Mesendoderm (in vitro differentiated cells): ENCODE measurements around the gene MAP1B.

Source experiments
- DNase-seq: peaks from one replicate; pipeline ENCODE4 v3.0.0; 2013
- H2AK5ac ChIP-seq: 2 replicates; pipeline ENCODE4 v1.6.1; 2013; ENCODE audit warnings: low read length, inconsistent platforms
- H2BK120ac ChIP-seq: 2 replicates; pipeline ENCODE4 v1.6.1; 2013; ENCODE audit warnings: low read depth, mild to moderate bottlenecking, low read length, moderate library complexity, mixed read lengths
- H2BK15ac ChIP-seq: replicated peaks from 2 replicates; pipeline ENCODE4 v1.6.1; 2013; ENCODE audit warnings: low read depth, mild to moderate bottlenecking, moderate library complexity
- H2BK5ac ChIP-seq: 2 replicates; pipeline ENCODE4 v1.6.1; 2013; ENCODE audit warnings: low read length, inconsistent platforms
- H3K18ac ChIP-seq: 2 replicates; pipeline ENCODE4 v1.6.1; 2013; ENCODE audit warnings: mild to moderate bottlenecking, low read length, mixed read lengths
- H3K23ac ChIP-seq: one replicate; pipeline ENCODE4 v1.6.1; 2013; ENCODE audit warnings: low read length
- H3K27ac ChIP-seq: 2 replicates; pipeline ENCODE4 v1.5.1; 2013; ENCODE audit warnings: low read depth, mild to moderate bottlenecking, inconsistent platforms, low read length, moderate library complexity
- H3K27me3 ChIP-seq: 2 replicates; pipeline ENCODE4 v1.6.1; 2013; ENCODE audit warnings: low read length, control low read depth, mild to moderate bottlenecking, inconsistent platforms; ENCODE audit not compliant: insufficient read depth, poor library complexity
- H3K36me3 ChIP-seq: 2 replicates; pipeline ENCODE4 v1.6.1; 2013; ENCODE audit warnings: low read length, inconsistent platforms; ENCODE audit not compliant: control insufficient read depth, insufficient read depth
- H3K4ac ChIP-seq: one replicate; pipeline ENCODE4 v1.6.1; 2013; ENCODE audit warnings: low read depth, mild to moderate bottlenecking, low read length, moderate library complexity
- H3K4me1 ChIP-seq: 2 replicates; pipeline ENCODE4 v1.6.1; 2013; ENCODE audit warnings: low read depth, low read length, inconsistent platforms; ENCODE audit not compliant: control insufficient read depth
- H3K4me2 ChIP-seq: 2 replicates; pipeline ENCODE4 v1.6.1; 2013; ENCODE audit warnings: low read length
- H3K4me3 ChIP-seq: 2 replicates; pipeline ENCODE4 v1.5.1; 2013; ENCODE audit warnings: mild to moderate bottlenecking, low read length
- H3K56ac ChIP-seq: one replicate; pipeline ENCODE4 v1.6.1; 2013; ENCODE audit warnings: low read length
- H3K79me1 ChIP-seq: 2 replicates; pipeline ENCODE4 v1.6.1; 2013; ENCODE audit warnings: low read length, inconsistent platforms
- H3K79me2 ChIP-seq: 2 replicates; pipeline ENCODE4 v1.6.1; 2013; ENCODE audit warnings: mild to moderate bottlenecking, low read length; ENCODE audit not compliant: control insufficient read depth, insufficient read depth
- H3K9ac ChIP-seq: 2 replicates; pipeline ENCODE4 v1.6.1; 2013; ENCODE audit warnings: low read length, inconsistent platforms
- H4K5ac ChIP-seq: one replicate; pipeline ENCODE4 v1.6.1; 2013; ENCODE audit warnings: low read length
- H4K8ac ChIP-seq: one replicate; pipeline ENCODE4 v1.6.1; 2013; ENCODE audit warnings: low read depth, mild to moderate bottlenecking, control low read depth, low read length, moderate library complexity
- WGBS: extraction: QIAGEN DNeasy Blood & Tissue Kit; methylation state at CpG from one replicate; pipeline ENCODE4 v1.1.7; 2013; ENCODE audit warnings: low lambda C conversion rate, missing lambda C conversion rate; ENCODE audit not compliant: insufficient coverage; ENCODE audit errors: extremely low coverage; 5-methylcytosine and 5-hydroxymethylcytosine counted together

Gene MAP1B

DNA sequence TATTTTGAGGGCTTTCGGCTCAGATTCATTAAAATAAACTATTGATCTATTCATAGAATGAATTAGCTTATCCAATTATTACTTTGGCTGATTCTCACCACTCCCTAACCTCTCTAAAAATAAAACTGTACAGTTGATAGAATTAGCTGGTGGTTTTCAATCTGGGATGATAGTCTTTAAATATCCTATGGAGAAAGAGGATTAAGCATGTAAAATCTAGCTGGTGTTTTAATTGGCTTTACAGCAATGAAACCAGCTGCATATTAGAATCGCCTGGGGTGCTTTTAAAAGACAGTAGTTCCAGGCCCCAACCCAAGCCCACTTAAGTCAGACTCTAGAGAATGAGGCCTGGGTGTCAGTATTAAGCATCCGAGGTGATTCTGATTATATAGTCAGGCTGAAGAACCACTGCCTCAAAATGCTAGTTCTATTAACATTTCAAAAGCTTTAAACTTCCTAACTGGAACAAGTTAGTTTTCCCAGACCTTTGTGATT is 95.1 kb downstream of the MAP1B start:
- no peak overlapping the region for H2BK15ac ChIP-seq
- H3K18ac ChIP-seq: no peak overlapping the region
- H3K23ac ChIP-seq: no peak overlapping the region
- H2BK5ac ChIP-seq: no peak overlapping the region
- H3K79me2 ChIP-seq: no peaks in the 10 kb centered on the region
- no peak overlapping the region for H3K9ac ChIP-seq
- no CpG with 5 or more reads among the region's 3 CpGs for WGBS
- no peak overlapping the region for H4K8ac ChIP-seq
- peaks cover 2% of the 10 kb centered on the region for H3K79me1 ChIP-seq
- no peak overlapping the region for H4K5ac ChIP-seq
- no peak for DNase-seq
- H3K4me1 ChIP-seq: no peaks in the 10 kb centered on the region
- peaks cover 36% of the 10 kb centered on the region for H3K36me3 ChIP-seq
- H2BK120ac ChIP-seq: no peak overlapping the region
- no peak overlapping the region for H3K4ac ChIP-seq
- no peaks in the 10 kb centered on the region for H3K27me3 ChIP-seq
- H2AK5ac ChIP-seq: no peak overlapping the region
- no peak overlapping the region for H3K56ac ChIP-seq
- H3K27ac ChIP-seq: no peak overlapping the region
- no peak overlapping the region for H3K4me2 ChIP-seq
- H3K4me3 ChIP-seq: no peak overlapping the region

DNA sequence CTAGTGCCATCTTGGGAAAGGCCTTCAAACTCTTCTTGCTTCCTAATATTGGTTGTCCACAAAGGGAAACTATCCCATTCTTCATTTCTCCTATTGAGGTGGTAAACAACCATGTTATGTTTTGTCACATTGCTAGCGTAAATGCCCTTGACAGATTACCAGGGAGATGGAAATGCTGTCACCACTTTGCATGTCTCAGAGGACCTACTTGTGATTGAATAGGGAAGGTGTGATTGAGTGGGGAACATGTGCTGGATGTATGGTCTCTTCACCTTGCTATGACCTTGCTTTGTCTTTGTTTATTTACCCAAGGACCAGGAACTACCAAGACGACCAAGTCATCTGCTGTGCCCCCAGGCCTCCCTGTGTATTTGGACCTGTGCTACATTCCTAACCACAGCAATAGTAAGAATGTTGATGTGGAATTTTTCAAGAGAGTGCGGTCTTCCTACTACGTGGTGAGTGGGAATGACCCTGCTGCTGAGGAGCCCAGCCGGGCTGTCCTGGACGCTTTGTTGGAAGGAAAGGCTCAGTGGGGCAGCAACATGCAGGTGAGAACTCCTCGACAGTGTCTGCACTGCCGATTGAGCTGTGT is 96.1 kb downstream of the MAP1B start:
- Histone ChIP-seq H3K27ac (no peak overlapping the region), H3K18ac (no peak overlapping the region), H3K4me1 (no peaks in the 10 kb centered on the region), H3K4me2 (no peak overlapping the region), H3K4ac (no peak overlapping the region), H3K4me3 (no peak overlapping the region), H4K5ac (no peak overlapping the region), H2BK120ac (no peak overlapping the region), H2AK5ac (no peak overlapping the region), H3K36me3 (peaks cover 27% of the 10 kb centered on the region), H3K9ac (no peak overlapping the region), H2BK5ac (no peak overlapping the region), H3K27me3 (no peaks in the 10 kb centered on the region), H2BK15ac (no peak overlapping the region), H3K79me2 (no peaks in the 10 kb centered on the region), H3K79me1 (no peaks in the 10 kb centered on the region), H3K56ac (no peak overlapping the region), H3K23ac (no peak overlapping the region), H4K8ac (no peak overlapping the region)
- peak; percentile 51 for DNase-seq
- no CpG with 5 or more reads among the region's 8 CpGs for WGBS

DNA sequence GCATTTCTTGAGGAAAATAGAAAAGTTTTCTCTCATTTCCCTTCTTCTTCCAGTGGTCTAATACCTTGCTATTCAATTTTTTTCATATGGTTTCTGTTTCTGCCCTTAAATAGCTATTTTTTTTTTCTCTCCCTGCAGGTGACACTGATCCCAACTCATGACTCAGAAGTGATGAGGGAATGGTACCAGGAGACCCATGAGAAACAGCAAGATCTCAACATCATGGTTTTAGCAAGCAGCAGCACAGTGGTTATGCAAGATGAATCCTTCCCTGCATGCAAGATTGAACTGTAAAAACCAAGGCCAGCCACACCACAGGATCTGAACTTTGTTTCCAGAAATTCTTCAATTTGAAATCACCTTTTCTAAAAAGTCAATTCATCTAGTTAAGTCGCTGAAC is 97.7 kb downstream of the MAP1B start:
- whole genome bisulfite sequencing: no CpG with 5 or more reads among the region's 1 CpG
- Histone ChIP-seq H3K4me1 (no peaks in the 10 kb centered on the region), H3K18ac (no peak overlapping the region), H3K4me3 (no peak overlapping the region), H3K79me2 (no peaks in the 10 kb centered on the region), H3K36me3 (peaks cover 24% of the 10 kb centered on the region), H3K56ac (no peak overlapping the region), H2BK5ac (no peak overlapping the region), H2AK5ac (no peak overlapping the region), H3K27me3 (no peaks in the 10 kb centered on the region), H2BK15ac (no peak overlapping the region), H3K9ac (no peak overlapping the region), H3K4me2 (no peak overlapping the region), H3K79me1 (no peaks in the 10 kb centered on the region), H3K23ac (no peak overlapping the region), H4K5ac (no peak overlapping the region), H4K8ac (no peak overlapping the region), H3K4ac (no peak overlapping the region), H2BK120ac (no peak overlapping the region), H3K27ac (no peak overlapping the region)
- DNase-seq: no peak

DNA sequence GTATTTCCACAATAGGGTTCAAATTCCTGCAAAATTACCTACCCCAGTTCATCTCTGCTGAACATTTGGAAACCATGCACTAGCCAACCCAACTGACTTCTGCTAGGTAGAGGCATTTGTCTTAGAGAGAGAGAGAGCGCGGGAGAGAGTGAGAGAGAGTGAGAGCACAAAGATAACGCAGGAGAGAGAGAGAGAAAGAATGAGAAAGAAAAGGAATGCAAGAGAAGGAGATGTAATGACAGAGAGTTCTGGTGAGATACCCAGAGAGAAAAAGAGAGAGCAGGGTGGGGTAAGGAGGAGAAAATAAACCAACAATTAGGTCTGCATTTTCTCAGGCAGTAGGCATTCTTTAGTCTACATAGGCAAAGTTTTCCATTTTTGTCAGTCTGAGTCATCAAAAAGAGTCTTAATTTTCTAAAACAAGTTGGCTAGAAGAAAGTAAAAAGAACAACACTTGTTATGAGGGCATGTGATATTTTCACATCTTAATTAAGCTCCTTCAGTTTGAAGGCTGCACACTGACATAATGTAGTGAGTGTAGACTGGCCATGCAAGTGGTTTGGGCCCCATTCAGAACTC is 98.2 kb downstream of the MAP1B start:
- Histone ChIP-seq H4K5ac (no peak overlapping the region), H3K56ac (no peak overlapping the region), H3K4me1 (no peaks in the 10 kb centered on the region), H2BK120ac (no peak overlapping the region), H3K79me2 (no peaks in the 10 kb centered on the region), H3K79me1 (no peaks in the 10 kb centered on the region), H3K4me2 (no peak overlapping the region), H3K9ac (no peak overlapping the region), H3K23ac (no peak overlapping the region), H4K8ac (no peak overlapping the region), H3K18ac (peak overlapping the region; percentile 41), H3K36me3 (peaks cover 20% of the 10 kb centered on the region), H3K27me3 (no peaks in the 10 kb centered on the region), H3K4me3 (no peak overlapping the region), H3K27ac (no peak overlapping the region), H2AK5ac (no peak overlapping the region), H2BK15ac (no peak overlapping the region), H2BK5ac (no peak overlapping the region), H3K4ac (no peak overlapping the region)
- no peak for DNase-seq
- WGBS: 100% methylated on average over 2 of the region's 3 CpGs

DNA sequence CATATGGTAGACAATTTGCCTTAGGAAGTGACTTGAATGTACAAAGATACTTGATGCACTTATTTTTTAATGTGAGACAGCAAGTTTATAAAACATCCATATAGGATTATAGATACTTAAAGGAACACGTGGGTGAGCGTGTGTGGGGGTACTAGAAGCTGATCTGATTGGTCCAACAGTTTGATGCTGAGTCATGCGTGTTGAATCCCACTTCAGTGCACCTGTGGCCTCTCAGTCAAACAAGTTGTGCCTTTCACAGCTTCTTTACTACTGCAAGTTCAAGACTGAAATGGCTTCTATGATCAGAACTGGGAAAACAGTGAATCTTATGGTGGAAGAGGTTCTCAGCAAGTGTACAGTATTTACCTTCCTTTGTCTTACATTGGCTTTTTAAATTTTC is 98.9 kb downstream of the MAP1B start:
- Histone ChIP-seq H4K5ac (no peak overlapping the region), H3K4ac (no peak overlapping the region), H3K23ac (no peak overlapping the region), H3K4me1 (no peaks in the 10 kb centered on the region), H3K79me1 (no peaks in the 10 kb centered on the region), H3K4me3 (no peak overlapping the region), H3K36me3 (peaks cover 18% of the 10 kb centered on the region), H3K27me3 (no peaks in the 10 kb centered on the region), H2BK120ac (no peak overlapping the region), H3K79me2 (no peaks in the 10 kb centered on the region), H2BK15ac (no peak overlapping the region), H2AK5ac (no peak overlapping the region), H3K56ac (no peak overlapping the region), H3K4me2 (no peak overlapping the region), H3K9ac (no peak overlapping the region), H2BK5ac (no peak overlapping the region), H4K8ac (no peak overlapping the region), H3K18ac (peak overlapping the region; percentile 41), H3K27ac (no peak overlapping the region)
- DNase-seq: no peak
- no CpG with 5 or more reads among the region's 3 CpGs for WGBS

DNA sequence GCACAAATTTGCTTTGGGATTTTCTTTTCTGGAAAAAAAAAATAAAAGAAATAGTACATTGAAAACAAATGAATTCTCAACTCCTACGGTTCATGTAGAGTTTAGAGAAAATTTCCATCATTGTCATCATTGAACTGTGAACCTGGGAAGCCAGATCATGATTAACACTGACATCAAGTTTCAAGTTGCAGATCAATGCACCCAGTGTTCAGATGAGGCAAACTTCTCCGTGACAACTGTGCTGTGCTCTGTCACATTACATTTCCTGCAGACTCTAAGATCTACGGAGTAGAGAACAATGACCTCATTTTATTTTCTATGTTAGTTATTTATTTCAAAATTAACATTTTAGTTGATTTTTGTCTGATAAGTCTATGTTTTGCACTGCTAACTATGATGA is 99.7 kb downstream of the MAP1B start:
- no peak overlapping the region for H2AK5ac ChIP-seq
- H3K4ac ChIP-seq: no peak overlapping the region
- H2BK5ac ChIP-seq: no peak overlapping the region
- H3K27me3 ChIP-seq: no peaks in the 10 kb centered on the region
- no peak overlapping the region for H3K9ac ChIP-seq
- H3K23ac ChIP-seq: no peak overlapping the region
- WGBS: no CpG with 5 or more reads among the region's 3 CpGs
- H3K56ac ChIP-seq: no peak overlapping the region
- no peaks in the 10 kb centered on the region for H3K4me1 ChIP-seq
- H3K4me3 ChIP-seq: no peak overlapping the region
- no peak overlapping the region for H2BK15ac ChIP-seq
- DNase-seq: no peak
- H3K18ac ChIP-seq: no peak overlapping the region
- H3K4me2 ChIP-seq: no peak overlapping the region
- H4K5ac ChIP-seq: no peak overlapping the region
- no peak overlapping the region for H2BK120ac ChIP-seq
- no peak overlapping the region for H4K8ac ChIP-seq
- peaks cover 18% of the 10 kb centered on the region for H3K36me3 ChIP-seq
- no peaks in the 10 kb centered on the region for H3K79me1 ChIP-seq
- H3K27ac ChIP-seq: no peak overlapping the region
- no peaks in the 10 kb centered on the region for H3K79me2 ChIP-seq
